ENCODE data around the gene CXCL17. TPM values are rescaled to one million over a fixed set of nuclear protein-coding genes. Genes with fewer than 3 reads are reported as not detected.

The CXCL17 gene
- total and polyA plus RNA-seq, 7 donors, result 0.90 to 1.2 TPM; not detected in 5

DNA sequence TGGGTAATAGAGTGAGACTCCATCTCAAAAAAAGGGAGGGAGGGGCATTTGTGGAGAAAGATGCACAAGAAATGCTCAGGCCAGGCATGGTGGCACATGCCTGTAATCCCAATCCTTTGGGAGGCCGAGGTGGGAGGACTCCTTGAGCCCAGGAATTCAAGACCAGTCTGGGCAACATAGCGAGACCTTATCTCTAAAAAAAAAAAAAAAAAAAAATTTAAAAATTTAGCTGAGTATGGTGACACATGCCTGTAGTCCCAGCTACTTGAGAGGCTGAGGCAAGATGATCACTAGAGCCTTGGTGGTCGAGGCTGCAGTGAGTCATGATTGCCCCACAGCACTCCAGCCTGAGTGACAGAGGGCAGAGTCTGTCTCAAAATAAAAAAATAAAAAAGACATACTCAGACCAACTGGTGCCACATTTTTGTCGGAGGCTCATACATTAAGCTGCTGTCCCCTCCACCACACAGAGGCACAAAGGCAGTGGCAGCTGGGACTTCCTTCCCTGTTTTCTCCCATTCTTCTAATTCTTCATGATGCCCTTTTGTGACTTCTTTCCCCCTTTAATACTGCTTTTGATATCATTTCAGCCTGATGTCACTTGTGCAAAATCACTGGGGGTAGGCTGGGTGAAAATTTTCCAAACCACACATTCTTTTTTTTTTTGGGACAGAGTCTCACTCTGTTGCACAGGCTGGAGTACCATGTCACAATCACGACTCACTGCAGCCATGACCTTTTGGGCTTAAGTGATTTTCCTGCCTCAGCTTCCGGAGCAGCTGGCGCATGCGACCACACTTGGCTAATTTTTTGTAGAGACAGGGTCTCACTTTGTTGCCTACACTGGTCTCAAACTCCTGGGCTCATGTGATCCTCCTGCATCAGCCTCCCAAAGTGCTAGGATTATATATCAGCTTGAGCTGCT, 26.8 kb upstream of the CXCL17 start:
- intact Hi-C loops (cut with DNase I), result no loop called here
- Histone ChIP-seq H3K4me3 (no peak overlapping the region), H3K27me3 (no peaks in the 10 kb centered on the region), H3K4me1 (no peaks in the 10 kb centered on the region), H3K36me3 (no peaks in the 10 kb centered on the region), H3K9me3 (no peaks in the 10 kb centered on the region), H3K27ac (no peak overlapping the region)
- 64 to 73% methylated on average over 8 of the region's 8 CpGs for WGBS, 2 donors
- TF ChIP-seq EP300 (IDR thresholded peaks at IDR 0.05) (no peak), POLR2AphosphoS5 (IDR thresholded peaks at IDR 0.05) (no peak), POLR2A (IDR thresholded peaks at IDR 0.05) (no peak)
- TF ChIP-seq, protein P1, sequence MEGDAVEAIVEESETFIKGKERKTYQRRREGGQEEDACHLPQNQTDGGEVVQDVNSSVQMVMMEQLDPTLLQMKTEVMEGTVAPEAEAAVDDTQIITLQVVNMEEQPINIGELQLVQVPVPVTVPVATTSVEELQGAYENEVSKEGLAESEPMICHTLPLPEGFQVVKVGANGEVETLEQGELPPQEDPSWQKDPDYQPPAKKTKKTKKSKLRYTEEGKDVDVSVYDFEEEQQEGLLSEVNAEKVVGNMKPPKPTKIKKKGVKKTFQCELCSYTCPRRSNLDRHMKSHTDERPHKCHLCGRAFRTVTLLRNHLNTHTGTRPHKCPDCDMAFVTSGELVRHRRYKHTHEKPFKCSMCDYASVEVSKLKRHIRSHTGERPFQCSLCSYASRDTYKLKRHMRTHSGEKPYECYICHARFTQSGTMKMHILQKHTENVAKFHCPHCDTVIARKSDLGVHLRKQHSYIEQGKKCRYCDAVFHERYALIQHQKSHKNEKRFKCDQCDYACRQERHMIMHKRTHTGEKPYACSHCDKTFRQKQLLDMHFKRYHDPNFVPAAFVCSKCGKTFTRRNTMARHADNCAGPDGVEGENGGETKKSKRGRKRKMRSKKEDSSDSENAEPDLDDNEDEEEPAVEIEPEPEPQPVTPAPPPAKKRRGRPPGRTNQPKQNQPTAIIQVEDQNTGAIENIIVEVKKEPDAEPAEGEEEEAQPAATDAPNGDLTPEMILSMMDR (IDR thresholded peaks at IDR 0.05), result no peak
- no peak for DNase-seq

- intact Hi-C loops (cut with DNase I), result no loop called here
- no peaks in the 10 kb centered on the region for H3K36me3 ChIP-seq
- no peak for DNase-seq
- no peak overlapping the region for H3K27ac ChIP-seq
- WGBS, 2 donors, result 10 to 61% methylated on average over 3 of the region's 3 CpGs
- no peak overlapping the region for H3K4me3 ChIP-seq
- H3K4me1 ChIP-seq, result no peaks in the 10 kb centered on the region
- H3K27me3 ChIP-seq, result no peaks in the 10 kb centered on the region
- no peak for TF ChIP-seq EP300 (IDR thresholded peaks at IDR 0.05)
- TF ChIP-seq, protein P1 (IDR thresholded peaks at IDR 0.05), result no peak
- no peak for TF ChIP-seq POLR2AphosphoS5 (IDR thresholded peaks at IDR 0.05)
- no peak for TF ChIP-seq POLR2A (IDR thresholded peaks at IDR 0.05)
- no peaks in the 10 kb centered on the region for H3K9me3 ChIP-seq
Observed at GRCh38 chr19:42468273-42468796, 25.6 kb upstream of the CXCL17 start.

DNA sequence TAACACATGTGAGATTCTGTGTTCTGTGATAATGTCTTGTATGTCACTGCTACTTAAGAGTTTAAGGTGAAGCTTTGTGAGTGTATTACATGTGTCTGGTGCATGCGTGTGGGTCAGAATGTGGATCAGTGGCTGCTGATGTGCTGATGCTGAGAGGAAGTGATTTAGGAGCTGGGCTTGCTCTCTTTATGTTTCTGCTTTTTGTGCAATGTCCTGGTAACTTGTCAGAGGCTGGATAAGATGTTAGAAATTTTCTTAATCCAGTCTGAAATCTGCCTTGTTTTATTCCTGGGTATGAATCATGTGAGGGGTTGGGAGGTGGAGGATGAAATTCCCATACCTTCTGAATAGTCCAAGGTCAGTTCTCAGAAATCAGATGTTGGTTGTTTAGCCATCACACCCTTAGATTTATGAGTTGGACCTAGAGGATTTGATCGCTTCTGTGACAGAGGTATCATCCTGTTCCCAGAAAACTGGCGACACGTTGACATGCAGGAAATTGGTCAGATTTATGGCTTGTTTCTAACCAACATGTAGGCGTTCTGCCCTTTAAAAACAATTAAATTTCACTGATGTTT, 24.5 kb upstream of the CXCL17 start:
- Histone ChIP-seq H3K27me3 (no peaks in the 10 kb centered on the region), H3K27ac (no peak overlapping the region), H3K4me3 (no peak overlapping the region), H3K36me3 (no peaks in the 10 kb centered on the region), H3K4me1 (no peaks in the 10 kb centered on the region), H3K9me3 (no peaks in the 10 kb centered on the region)
- intact Hi-C loops (cut with DNase I), result no loop called here
- 21 to 32% methylated on average over 5 of the region's 5 CpGs for WGBS, 2 donors
- no peak for DNase-seq
- no peak for TF ChIP-seq POLR2AphosphoS5 (IDR thresholded peaks at IDR 0.05)
- TF ChIP-seq, protein P1 (IDR thresholded peaks at IDR 0.05), result no peak
- no peak for TF ChIP-seq EP300 (IDR thresholded peaks at IDR 0.05)
- no peak for TF ChIP-seq POLR2A (IDR thresholded peaks at IDR 0.05)

DNA sequence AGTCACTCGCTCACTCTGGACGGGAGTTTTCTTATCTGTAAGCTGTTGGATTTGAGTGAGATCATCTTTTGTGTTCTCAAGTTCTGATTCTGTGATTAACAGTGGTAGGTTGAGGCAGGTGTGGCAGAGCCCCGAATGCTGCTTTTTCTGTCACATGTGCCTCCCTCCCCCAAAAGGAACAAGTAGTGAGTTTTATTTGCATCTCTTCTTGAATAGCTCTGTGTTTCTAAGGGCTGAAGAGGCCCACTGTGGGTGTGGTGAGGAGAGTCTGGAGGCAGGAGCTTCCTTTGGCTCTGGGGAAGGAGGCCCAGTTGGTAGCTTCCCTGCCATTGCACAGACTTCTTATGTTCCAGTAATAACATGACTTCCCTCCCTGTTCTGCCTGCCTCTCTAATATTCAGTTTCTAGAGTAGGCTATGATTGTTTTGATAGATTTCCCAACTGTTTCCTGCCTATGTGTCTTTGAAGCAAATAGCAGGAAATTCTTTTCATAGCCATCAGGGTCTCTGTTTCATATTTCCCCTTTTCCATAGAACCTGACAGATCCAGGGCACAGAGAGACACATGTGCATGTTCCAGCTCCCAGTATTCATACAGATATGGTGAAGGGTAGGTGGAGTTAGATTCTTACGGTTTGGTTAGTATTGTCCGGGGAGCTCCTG, 23.9 kb upstream of the CXCL17 start:
- Histone ChIP-seq H3K27me3 (no peaks in the 10 kb centered on the region), H3K4me1 (no peaks in the 10 kb centered on the region), H3K27ac (no peak overlapping the region), H3K9me3 (no peaks in the 10 kb centered on the region), H3K36me3 (no peaks in the 10 kb centered on the region), H3K4me3 (no peak overlapping the region)
- DNase-seq, result no peak
- TF ChIP-seq, protein P1 (IDR thresholded peaks at IDR 0.05), result no peak
- TF ChIP-seq EP300 (IDR thresholded peaks at IDR 0.05) (no peak), POLR2AphosphoS5 (IDR thresholded peaks at IDR 0.05) (no peak), POLR2A (IDR thresholded peaks at IDR 0.05) (no peak)
- WGBS, 2 donors, result 53 to 71% methylated on average over 5 of the region's 5 CpGs
- intact Hi-C loops (cut with DNase I), result no loop called here

Measured in sigmoid colon (tissue), 7 donors.